Mesendoderm (in vitro differentiated cells): ENCODE data around the gene UGT1A9.
"Not testable (repeated sequence)": the region's sequence is repeated elsewhere in the genome, so short reads cannot be mapped to it uniquely, and the experiment has no call there.

Source experiments
- DNase-seq: peaks from one replicate; pipeline ENCODE4 v3.0.0; 2013
- H2AK5ac ChIP-seq: 2 replicates; pipeline ENCODE4 v1.6.1; 2013; ENCODE audit warnings: low read length, inconsistent platforms
- H2BK120ac ChIP-seq: 2 replicates; pipeline ENCODE4 v1.6.1; 2013; ENCODE audit warnings: low read depth, mild to moderate bottlenecking, low read length, moderate library complexity, mixed read lengths
- H2BK15ac ChIP-seq: replicated peaks from 2 replicates; pipeline ENCODE4 v1.6.1; 2013; ENCODE audit warnings: low read depth, mild to moderate bottlenecking, moderate library complexity
- H2BK5ac ChIP-seq: 2 replicates; pipeline ENCODE4 v1.6.1; 2013; ENCODE audit warnings: low read length, inconsistent platforms
- H3K18ac ChIP-seq: 2 replicates; pipeline ENCODE4 v1.6.1; 2013; ENCODE audit warnings: mild to moderate bottlenecking, low read length, mixed read lengths
- H3K23ac ChIP-seq: one replicate; pipeline ENCODE4 v1.6.1; 2013; ENCODE audit warnings: low read length
- H3K27ac ChIP-seq: 2 replicates; pipeline ENCODE4 v1.5.1; 2013; ENCODE audit warnings: low read depth, mild to moderate bottlenecking, inconsistent platforms, low read length, moderate library complexity
- H3K27me3 ChIP-seq: 2 replicates; pipeline ENCODE4 v1.6.1; 2013; ENCODE audit warnings: low read length, control low read depth, mild to moderate bottlenecking, inconsistent platforms; ENCODE audit not compliant: insufficient read depth, poor library complexity
- H3K36me3 ChIP-seq: 2 replicates; pipeline ENCODE4 v1.6.1; 2013; ENCODE audit warnings: low read length, inconsistent platforms; ENCODE audit not compliant: control insufficient read depth, insufficient read depth
- H3K4ac ChIP-seq: one replicate; pipeline ENCODE4 v1.6.1; 2013; ENCODE audit warnings: low read depth, mild to moderate bottlenecking, low read length, moderate library complexity
- H3K4me1 ChIP-seq: 2 replicates; pipeline ENCODE4 v1.6.1; 2013; ENCODE audit warnings: low read depth, low read length, inconsistent platforms; ENCODE audit not compliant: control insufficient read depth
- H3K4me2 ChIP-seq: 2 replicates; pipeline ENCODE4 v1.6.1; 2013; ENCODE audit warnings: low read length
- H3K4me3 ChIP-seq: 2 replicates; pipeline ENCODE4 v1.5.1; 2013; ENCODE audit warnings: mild to moderate bottlenecking, low read length
- H3K56ac ChIP-seq: one replicate; pipeline ENCODE4 v1.6.1; 2013; ENCODE audit warnings: low read length
- H3K79me1 ChIP-seq: 2 replicates; pipeline ENCODE4 v1.6.1; 2013; ENCODE audit warnings: low read length, inconsistent platforms
- H3K79me2 ChIP-seq: 2 replicates; pipeline ENCODE4 v1.6.1; 2013; ENCODE audit warnings: mild to moderate bottlenecking, low read length; ENCODE audit not compliant: control insufficient read depth, insufficient read depth
- H3K9ac ChIP-seq: 2 replicates; pipeline ENCODE4 v1.6.1; 2013; ENCODE audit warnings: low read length, inconsistent platforms
- H4K5ac ChIP-seq: one replicate; pipeline ENCODE4 v1.6.1; 2013; ENCODE audit warnings: low read length
- H4K8ac ChIP-seq: one replicate; pipeline ENCODE4 v1.6.1; 2013; ENCODE audit warnings: low read depth, mild to moderate bottlenecking, control low read depth, low read length, moderate library complexity
- WGBS: extraction: QIAGEN DNeasy Blood & Tissue Kit; methylation state at CpG from one replicate; pipeline ENCODE4 v1.1.7; 2013; ENCODE audit warnings: low lambda C conversion rate, missing lambda C conversion rate; ENCODE audit not compliant: insufficient coverage; ENCODE audit errors: extremely low coverage; 5-methylcytosine and 5-hydroxymethylcytosine counted together

UGT1A9 gene

DNA sequence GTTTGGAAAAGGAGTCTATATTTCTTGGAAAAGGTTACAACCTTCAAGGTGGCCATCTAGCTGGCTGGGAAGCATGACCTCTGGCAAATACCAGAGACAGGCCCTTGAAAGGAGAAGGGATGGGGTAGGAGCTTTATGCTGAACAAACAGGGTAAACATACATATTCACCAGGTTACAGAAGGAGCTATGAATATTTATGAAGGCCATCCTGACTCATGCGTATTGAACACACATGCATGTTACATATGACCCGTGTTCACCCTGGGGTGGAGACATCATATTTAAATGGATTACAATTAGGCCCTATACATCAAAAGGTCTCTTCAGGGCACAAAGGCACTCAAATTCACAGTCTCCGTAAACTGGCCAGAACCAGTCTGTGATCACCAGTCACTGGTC, 15.8 kb upstream of the UGT1A9 start:
- DNase-seq, H3K4me3 ChIP-seq, H3K79me2 ChIP-seq, H3K27me3 ChIP-seq, H4K5ac ChIP-seq, H3K4me1 ChIP-seq, H3K23ac ChIP-seq, H3K27ac ChIP-seq, H3K18ac ChIP-seq, H2AK5ac ChIP-seq, H3K9ac ChIP-seq, H2BK120ac ChIP-seq, H4K8ac ChIP-seq, H3K4ac ChIP-seq, H2BK15ac ChIP-seq, H3K4me2 ChIP-seq, H3K56ac ChIP-seq, H3K36me3 ChIP-seq, H2BK5ac ChIP-seq, H3K79me1 ChIP-seq: not testable (repeated sequence)
- WGBS: no CpG with 5 or more reads among the region's 3 CpGs

DNA sequence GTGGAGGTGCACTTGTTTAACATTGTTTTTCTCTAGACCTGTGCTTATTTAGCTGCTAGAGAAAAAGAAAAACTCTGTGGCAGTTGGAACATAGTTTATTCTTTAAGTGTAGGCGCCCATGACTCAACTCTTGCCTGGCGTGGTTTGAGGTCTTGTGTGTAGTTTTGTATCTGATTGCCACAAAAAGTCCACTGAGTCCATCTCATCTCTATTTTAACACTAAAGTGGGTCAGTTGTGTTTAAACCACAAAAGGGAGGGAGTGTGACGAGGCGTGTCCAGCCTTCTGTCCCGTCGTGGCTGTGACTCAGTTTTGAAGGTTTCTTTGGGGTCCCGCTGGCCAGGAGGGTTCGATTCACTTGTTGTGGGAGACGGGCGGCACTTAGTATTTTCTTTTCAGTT, 15.3 kb upstream of the UGT1A9 start:
- Histone ChIP-seq H4K5ac (no peak overlapping the region), H2AK5ac (no peak overlapping the region), H3K27ac (no peak overlapping the region), H4K8ac (no peak overlapping the region), H2BK120ac (no peak overlapping the region), H3K36me3 (no peaks in the 10 kb centered on the region), H3K4ac (no peak overlapping the region), H2BK5ac (no peak overlapping the region), H3K79me2 (no peaks in the 10 kb centered on the region), H3K27me3 (no peaks in the 10 kb centered on the region), H3K9ac (no peak overlapping the region), H3K4me3 (no peak overlapping the region), H3K4me2 (no peak overlapping the region), H3K79me1 (no peaks in the 10 kb centered on the region), H3K23ac (no peak overlapping the region), H2BK15ac (no peak overlapping the region), H3K4me1 (no peaks in the 10 kb centered on the region), H3K56ac (no peak overlapping the region), H3K18ac (no peak overlapping the region)
- no peak for DNase-seq
- no CpG with 5 or more reads among the region's 10 CpGs for WGBS

DNA sequence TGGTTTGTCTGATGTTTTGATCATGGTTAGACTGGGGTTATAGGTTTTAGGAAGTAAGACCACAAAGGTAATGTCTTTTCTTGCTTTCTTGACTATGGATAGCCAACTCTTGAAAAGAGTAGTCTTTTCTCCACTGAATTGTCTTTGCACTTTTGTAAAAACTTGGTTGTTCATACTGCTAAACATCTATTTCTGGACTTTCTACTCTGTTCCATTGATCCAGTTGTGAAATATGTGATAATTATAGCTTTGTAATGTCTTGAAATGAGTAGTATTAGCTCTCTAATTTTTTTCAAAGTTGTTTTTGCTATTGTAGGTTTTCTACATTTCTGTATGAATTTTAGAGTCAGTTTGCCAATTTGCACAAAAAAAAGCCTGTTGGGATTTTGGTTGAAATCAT, 13.1 kb upstream of the UGT1A9 start:
- H3K4ac ChIP-seq: no peak overlapping the region
- no peak overlapping the region for H3K56ac ChIP-seq
- H3K27ac ChIP-seq: no peak overlapping the region

DNA sequence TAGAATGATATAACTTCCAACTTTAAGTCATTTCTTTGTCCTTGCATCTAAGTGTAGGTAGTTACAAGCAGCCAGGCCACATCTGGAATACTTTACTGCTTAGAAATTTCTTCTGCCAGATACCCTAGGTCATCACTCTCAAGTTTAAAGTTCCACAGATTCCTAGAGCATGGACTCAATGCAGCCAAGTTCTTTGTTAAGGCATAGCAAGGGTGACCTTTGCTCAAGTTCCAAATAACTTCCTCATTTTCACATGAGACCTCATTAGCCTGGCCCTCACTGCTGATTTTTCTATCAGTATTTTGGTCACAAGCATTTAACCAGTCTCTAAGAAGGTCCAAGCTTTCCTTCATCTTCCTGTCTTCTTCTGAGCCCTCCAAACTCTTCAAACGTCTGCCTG, 7.8 kb upstream of the UGT1A9 start:
- H2BK15ac ChIP-seq: no peak overlapping the region
- H3K36me3 ChIP-seq: no peaks in the 10 kb centered on the region
- H2AK5ac ChIP-seq: no peak overlapping the region
- H3K9ac ChIP-seq: no peak overlapping the region
- H4K5ac ChIP-seq: no peak overlapping the region
- H3K79me1 ChIP-seq: no peaks in the 10 kb centered on the region
- no peak overlapping the region for H3K4me3 ChIP-seq
- no peaks in the 10 kb centered on the region for H3K27me3 ChIP-seq
- H3K4ac ChIP-seq: no peak overlapping the region
- H3K56ac ChIP-seq: no peak overlapping the region
- DNase-seq: no peak
- no CpG with 5 or more reads among the region's 1 CpG for WGBS
- no peak overlapping the region for H2BK120ac ChIP-seq
- no peak overlapping the region for H3K23ac ChIP-seq
- no peak overlapping the region for H3K18ac ChIP-seq
- no peak overlapping the region for H2BK5ac ChIP-seq
- H3K4me1 ChIP-seq: no peaks in the 10 kb centered on the region
- no peak overlapping the region for H3K4me2 ChIP-seq
- H4K8ac ChIP-seq: no peak overlapping the region
- H3K79me2 ChIP-seq: no peaks in the 10 kb centered on the region
- no peak overlapping the region for H3K27ac ChIP-seq

More for the DNA sequence above, 13.1 kb upstream of the UGT1A9 start:
- Histone ChIP-seq H3K79me2 (no peaks in the 10 kb centered on the region), H2BK120ac (no peak overlapping the region), H4K5ac (no peak overlapping the region), H4K8ac (no peak overlapping the region), H3K79me1 (no peaks in the 10 kb centered on the region), H3K36me3 (no peaks in the 10 kb centered on the region), H2BK15ac (no peak overlapping the region), H2BK5ac (no peak overlapping the region), H3K18ac (no peak overlapping the region), H3K4me2 (no peak overlapping the region), H3K27me3 (no peaks in the 10 kb centered on the region), H3K4me1 (no peaks in the 10 kb centered on the region), H3K23ac (no peak overlapping the region), H3K9ac (no peak overlapping the region), H2AK5ac (no peak overlapping the region), H3K4me3 (no peak overlapping the region)
- no peak for DNase-seq

DNA sequence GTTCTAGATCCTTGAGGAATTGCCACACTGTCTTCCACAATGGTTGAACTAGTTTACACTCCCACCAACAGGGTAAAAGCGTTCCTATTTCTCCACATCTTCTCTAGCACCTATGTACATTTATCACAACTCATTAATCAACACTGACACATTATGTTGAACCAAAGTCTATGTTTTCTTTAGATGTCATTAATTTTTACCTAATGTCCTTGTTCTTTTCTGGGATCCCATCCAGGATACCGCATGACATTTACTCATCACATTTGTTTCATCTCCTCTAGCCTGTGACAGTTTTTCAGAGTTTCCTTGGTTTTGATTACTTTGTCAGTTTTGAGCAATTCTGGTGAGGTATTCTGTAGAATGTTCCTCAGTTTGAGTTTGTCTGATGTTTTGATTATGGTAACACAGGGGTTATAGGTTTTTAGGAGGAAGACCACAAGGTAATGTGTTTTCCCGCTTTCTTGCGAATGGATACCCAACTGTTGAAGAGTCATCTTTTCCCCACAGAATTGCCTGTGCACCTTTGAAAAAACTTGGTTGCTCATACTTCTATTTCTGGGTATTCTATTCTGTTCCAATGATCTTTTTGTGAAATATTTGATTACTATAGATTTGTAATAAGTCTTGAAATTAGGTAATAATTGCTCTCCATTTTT, 3.0 kb upstream of the UGT1A9 start:
- WGBS: no CpG with 5 or more reads among the region's 4 CpGs

DNA sequence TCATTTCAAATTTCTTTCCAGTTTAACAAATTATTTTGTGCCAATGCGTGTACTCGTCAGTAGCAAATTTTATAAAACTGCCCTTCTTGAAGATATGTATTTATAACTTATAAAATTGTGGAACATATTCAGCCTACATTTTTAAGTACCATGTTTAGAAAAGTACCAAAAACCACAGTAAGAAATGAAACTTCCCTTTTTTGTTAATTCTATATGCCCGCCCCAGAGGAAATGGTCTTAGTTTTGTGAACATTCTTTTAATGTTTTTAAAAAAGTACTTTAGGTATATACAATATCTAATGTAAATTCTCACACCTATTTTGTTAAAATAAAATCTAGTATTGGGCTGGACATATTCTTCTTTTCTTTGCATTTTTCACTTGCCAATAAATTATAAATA, 1.2 kb downstream of the UGT1A9 start:
- Histone ChIP-seq H2BK15ac (no peak overlapping the region), H3K4me3 (no peak overlapping the region), H4K5ac (no peak overlapping the region), H4K8ac (no peak overlapping the region), H3K79me2 (no peaks in the 10 kb centered on the region), H3K27me3 (no peaks in the 10 kb centered on the region), H3K18ac (no peak overlapping the region), H3K36me3 (no peaks in the 10 kb centered on the region), H3K4me1 (no peaks in the 10 kb centered on the region), H3K4ac (no peak overlapping the region), H3K23ac (no peak overlapping the region), H3K9ac (no peak overlapping the region), H3K79me1 (no peaks in the 10 kb centered on the region), H2BK120ac (no peak overlapping the region), H2AK5ac (no peak overlapping the region), H3K56ac (no peak overlapping the region), H3K4me2 (no peak overlapping the region), H3K27ac (no peak overlapping the region), H2BK5ac (no peak overlapping the region)
- no CpG with 5 or more reads among the region's 3 CpGs for WGBS
- DNase-seq: no peak

More for the DNA sequence above, 3.0 kb upstream of the UGT1A9 start:
- Histone ChIP-seq H3K4me3 (no peak overlapping the region), H3K4ac (no peak overlapping the region), H4K5ac (no peak overlapping the region), H3K36me3 (no peaks in the 10 kb centered on the region), H4K8ac (no peak overlapping the region), H2AK5ac (no peak overlapping the region), H2BK120ac (no peak overlapping the region), H2BK5ac (no peak overlapping the region), H3K23ac (no peak overlapping the region), H3K4me2 (no peak overlapping the region), H3K27me3 (no peaks in the 10 kb centered on the region), H3K56ac (no peak overlapping the region), H2BK15ac (no peak overlapping the region), H3K79me1 (no peaks in the 10 kb centered on the region), H3K27ac (no peak overlapping the region), H3K18ac (no peak overlapping the region), H3K9ac (no peak overlapping the region), H3K4me1 (no peaks in the 10 kb centered on the region), H3K79me2 (no peaks in the 10 kb centered on the region)
- DNase-seq: no peak
